CD4-positive, alpha-beta T cell treated with Interleukin-17A for 1 hour (primary cell): Measurements from ENCODE around the gene COL4A2.

Source experiments
- DNase-seq: peaks from one replicate; pipeline ENCODE4 v3.0.0-alpha.2; 2020

COL4A2 gene

GRCh38 chr13:110462091-110462490 lies 155.0 kb downstream of the COL4A2 start:
- DNase-seq: no peak

- no peak for DNase-seq
Measured at GRCh38 chr13:110463156-110463555, 156.1 kb downstream of the COL4A2 start.

DNA sequence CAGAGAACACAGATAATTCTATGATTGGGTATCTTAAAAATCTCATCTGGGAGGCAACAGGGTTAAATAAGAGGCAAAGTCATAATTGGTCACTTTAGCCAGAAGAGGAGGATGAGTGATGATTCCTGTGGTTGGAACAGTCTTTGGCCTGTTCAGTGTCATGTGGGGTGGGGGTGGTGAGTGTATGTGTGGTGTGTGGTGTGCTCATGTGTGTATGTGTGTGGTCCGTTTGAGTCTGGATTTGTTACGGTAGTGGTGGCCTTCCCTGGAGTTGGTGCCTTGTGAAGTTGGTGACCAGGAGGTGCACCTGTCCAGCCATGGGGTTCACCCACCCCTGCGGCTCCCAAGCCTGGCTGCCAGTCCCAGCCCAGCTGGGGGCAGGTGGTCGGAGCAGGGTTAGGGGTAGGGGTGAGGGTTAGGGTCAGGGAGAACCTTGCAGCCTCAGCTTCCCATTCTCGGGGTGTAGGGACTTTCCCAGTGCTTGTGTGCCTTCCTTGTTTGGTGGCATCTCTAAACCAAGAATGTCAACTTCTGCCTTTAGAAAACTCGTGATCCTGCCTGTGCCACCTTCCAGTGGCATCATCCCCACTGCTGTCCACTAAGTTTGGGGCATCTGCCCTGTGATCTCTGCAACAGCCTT lies 156.9 kb downstream of the COL4A2 start:
- DNase-seq: no peak

GRCh38 chr13:110464556-110465333 lies 157.7 kb downstream of the COL4A2 start:
- DNase-seq: no peak

GRCh38 chr13:110465696-110466095 lies 158.6 kb downstream of the COL4A2 start:
- DNase-seq: no peak

DNA sequence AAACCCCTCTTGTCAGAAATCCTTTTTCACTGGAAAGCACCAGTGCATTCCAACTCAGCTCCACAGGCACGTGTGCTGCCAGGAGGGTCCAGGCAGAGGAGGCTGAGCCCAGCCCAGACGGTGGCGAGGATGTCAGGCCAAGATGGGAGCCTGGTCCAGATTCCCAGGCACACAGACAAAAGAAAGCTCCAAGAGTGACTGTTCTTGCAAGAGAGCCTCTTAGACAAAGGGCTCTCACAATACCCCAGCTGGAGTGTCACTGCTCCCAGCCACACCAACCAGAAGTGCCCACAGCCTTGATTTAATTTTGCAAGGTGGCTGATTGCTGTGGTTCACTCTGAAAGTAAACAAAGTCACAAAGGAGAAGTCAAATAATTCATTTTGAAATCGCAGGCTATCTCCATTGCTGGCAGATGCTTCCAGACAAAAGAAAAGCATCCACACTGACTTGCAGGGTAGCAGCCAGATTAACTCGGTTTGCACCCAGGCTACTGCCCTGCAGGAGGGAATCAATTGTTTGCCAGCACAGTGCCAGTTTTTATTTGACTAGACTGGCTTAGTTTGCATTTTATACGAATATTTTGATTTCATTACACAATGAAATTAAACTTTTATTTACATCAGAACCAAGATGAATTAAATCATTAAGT lies 159.3 kb downstream of the COL4A2 start:
- no peak for DNase-seq

DNA sequence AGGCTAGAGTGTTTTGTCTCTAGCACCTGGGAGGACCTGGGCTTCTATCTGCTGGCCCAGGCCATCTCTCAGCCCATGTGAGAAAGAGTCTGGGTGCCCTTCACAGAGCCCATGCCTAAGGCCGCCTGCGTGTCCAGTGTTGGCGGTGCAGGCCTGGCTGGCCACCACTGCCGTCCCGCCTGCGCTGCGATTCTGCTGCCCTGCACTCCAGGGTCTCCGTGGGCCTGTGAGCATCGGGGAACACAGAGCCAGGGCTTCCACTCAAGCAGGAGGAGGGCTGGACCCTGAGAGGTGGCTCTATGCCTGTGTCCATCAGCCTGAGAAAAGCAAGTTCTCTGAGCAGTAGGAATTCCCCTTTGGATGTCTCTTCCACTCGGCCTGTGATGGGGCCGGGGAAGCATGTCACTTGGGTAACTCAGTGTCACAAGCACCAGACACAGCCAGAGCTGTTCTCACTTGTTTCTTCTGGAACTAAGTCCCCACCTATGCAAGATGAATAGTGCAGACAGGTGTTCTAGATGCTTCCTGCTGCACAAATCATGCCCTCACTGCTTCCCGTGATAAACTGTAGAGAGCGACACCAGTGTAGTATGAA lies 160.5 kb downstream of the COL4A2 start:
- no peak for DNase-seq

DNA sequence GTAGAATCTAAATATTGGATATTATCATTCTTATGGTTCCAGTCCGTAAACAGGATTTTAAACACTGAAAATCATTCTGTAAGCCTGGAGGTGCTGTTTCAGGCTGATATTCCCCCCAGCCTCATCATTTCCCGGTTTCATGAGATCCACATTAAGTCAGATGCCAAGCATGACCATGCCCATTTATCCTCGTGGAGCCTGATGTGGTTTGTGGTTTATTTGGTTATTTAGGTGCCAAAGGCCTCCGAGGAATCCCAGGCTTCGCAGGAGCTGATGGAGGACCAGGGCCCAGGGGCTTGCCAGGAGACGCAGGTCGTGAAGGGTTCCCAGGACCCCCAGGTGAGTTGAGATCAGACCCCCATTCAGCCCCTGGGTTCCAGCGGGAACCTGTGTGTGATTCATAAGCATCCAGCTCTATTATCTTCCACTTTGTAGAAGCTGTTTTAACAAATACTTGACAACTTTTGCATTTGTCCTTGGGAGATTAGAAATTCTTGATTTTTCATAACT lies 162.0 kb downstream of the COL4A2 start:
- no peak for DNase-seq

DNA sequence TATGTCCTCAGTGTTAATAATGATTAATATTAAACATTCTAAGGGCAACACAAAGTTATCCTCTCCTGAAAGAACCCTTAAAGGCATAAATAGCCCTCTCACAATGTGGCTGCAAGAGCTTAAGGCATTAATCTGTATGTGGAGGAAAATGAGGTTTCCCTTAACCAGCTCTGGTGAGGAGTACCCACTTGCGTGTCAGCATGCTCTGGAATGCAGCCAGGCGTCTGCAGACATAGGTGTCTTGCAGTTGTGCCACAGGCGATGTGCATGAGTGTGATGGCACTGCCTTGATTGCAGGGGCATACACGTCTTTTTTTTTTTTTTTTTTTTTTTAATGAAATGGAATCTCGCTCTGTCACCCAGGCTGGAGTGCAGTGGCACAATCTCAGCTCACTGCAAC lies 162.5 kb downstream of the COL4A2 start:
- DNase-seq: no peak

- no peak for DNase-seq
Measured at GRCh38 chr13:110470272-110471009, 163.4 kb downstream of the COL4A2 start.

DNA sequence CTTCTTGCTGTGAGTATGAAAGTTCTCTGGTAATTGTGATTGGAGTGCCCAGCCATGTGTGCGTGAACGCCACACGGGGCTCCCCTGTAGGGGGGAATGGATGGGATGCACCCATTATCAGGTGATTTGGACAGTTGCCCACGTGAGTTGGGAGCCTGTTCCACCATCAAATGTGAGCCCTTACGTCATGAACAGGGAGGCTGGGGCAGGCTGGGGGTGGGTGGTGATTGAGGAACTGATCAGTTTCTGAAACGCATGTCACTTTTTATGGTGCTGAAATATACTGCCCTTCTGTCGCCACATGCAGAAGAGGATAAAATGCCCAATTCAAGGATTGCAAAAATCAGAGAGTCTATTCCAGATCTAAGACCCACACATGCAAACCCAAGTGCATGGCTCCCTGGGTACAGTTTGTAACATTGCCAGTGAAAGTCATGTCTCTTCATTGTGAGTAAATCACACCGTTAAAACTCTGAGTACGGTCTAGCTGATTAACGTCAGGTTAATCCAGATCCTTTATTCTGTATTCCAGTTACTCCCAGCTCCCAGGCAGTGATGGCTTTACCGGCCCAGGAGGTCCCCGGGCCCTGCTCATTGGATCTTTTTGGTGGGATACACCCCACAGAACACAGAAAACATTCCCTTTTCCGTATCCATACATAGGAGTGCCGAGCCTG lies 164.2 kb downstream of the COL4A2 start:
- DNase-seq: no peak

DNA sequence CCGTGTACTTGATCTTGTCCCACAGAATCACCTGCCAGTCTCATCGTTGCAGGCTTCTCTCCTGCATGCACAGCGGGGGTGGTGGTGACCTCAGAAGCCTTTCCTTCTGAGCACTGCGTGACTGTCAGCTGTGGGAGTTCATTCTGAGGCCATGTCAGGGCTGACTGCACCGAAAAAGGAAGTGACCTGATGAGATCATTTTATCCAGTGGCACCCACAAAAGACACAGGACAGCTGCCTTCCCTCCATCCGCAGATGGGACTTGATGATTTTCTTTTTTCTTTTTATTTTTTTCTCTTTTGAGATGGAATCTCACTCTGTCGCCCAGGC lies 164.7 kb downstream of the COL4A2 start:
- peak; percentile 7 for DNase-seq

DNA sequence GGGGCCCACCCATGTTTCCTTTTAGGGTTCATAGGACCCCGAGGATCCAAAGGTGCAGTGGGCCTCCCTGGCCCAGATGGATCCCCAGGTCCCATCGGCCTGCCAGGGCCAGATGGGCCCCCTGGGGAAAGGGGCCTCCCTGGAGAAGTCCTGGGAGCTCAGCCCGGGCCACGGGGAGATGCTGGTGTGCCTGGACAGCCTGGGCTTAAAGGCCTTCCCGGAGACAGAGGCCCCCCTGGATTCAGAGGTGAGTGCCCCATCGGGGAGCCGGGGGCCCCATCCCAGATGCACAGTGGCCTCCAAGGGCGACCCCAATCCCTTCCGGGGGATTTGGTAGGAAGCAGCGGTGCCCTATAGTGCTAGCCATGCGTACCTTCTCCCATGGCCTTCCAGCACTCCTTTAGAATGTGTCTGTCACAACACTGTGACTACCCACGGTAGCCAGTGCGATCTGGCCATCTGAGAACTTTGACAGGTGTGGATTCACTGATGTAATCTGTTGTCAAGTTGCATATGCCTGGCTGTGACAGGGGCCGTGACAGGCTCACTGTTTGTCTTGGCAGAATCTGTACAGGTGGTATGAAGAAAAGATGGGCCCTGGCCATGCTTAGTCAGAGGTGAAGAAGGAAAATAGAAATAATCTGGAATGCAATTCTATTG lies 165.9 kb downstream of the COL4A2 start:
- DNase-seq: no peak

DNA sequence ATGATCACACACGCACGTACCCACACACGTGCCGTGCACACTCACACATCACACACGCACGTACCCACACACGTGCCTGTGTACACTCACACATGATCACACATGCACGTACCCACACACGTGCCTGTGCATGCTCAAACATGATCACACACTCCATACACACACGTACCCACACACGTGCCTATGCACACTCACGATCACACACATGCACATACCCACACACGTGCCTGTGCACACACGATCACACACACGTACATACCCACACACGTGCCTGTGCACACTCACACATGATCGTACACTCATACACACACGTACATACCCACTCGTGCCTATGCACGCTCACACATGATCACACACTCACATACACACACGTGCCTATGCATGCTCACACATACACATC lies 167.6 kb downstream of the COL4A2 start:
- DNase-seq: no peak

- no peak for DNase-seq
Measured at GRCh38 chr13:110475117-110475516, 168.0 kb downstream of the COL4A2 start.

DNA sequence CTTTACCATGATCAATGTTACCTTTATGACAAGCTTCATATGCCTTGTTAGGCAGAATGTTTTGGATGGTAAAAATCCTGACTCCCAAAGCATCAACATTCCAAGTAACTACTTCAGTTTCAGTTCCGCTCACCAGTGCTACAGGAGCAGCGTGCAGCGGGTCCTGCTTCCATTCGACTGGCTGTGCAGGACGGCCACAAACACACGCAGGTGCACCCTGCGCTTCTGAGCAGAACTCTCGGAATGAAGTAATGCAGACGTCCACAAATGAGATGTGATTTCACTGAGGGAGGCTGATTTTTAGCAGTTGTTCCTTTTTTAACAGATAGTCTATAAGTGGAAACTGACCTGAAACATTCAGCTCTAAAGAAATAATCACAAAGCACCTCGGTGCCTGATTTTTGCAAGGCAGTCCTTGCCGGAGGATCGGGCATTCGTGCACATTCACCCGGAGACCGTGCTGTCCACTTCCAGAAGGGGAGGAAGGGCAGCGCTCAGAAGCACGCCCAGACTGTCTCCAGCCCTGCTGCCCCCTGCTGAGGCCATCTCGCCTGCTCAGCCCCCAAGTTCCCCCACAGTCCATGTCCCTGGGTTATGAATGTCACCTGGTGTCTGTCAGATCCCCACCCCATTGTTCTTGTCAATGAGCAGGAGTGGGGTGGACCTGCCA lies 168.6 kb downstream of the COL4A2 start:
- DNase-seq: no peak

DNA sequence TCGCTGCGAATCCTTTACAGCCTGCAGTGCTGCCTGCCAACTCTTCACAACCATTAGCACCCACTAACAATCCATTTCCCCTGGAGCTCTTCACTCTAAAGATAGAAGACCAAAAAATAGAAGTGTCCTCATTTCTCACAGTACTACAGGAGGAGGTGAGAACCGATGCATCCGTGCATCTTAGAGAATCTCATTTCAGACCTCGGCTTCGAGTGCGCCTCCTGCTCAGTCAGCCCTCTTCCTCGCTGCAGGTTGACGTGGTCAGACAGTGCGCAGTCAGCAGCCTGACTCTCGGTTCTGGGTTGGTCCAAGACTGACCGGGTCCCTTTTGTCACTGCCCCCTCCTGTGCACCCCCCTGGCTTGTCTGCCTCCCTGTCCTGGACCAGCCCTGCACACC lies 169.1 kb downstream of the COL4A2 start:
- no peak for DNase-seq

- DNase-seq: no peak
Measured at GRCh38 chr13:110477706-110478245, 170.7 kb downstream of the COL4A2 start.

DNA sequence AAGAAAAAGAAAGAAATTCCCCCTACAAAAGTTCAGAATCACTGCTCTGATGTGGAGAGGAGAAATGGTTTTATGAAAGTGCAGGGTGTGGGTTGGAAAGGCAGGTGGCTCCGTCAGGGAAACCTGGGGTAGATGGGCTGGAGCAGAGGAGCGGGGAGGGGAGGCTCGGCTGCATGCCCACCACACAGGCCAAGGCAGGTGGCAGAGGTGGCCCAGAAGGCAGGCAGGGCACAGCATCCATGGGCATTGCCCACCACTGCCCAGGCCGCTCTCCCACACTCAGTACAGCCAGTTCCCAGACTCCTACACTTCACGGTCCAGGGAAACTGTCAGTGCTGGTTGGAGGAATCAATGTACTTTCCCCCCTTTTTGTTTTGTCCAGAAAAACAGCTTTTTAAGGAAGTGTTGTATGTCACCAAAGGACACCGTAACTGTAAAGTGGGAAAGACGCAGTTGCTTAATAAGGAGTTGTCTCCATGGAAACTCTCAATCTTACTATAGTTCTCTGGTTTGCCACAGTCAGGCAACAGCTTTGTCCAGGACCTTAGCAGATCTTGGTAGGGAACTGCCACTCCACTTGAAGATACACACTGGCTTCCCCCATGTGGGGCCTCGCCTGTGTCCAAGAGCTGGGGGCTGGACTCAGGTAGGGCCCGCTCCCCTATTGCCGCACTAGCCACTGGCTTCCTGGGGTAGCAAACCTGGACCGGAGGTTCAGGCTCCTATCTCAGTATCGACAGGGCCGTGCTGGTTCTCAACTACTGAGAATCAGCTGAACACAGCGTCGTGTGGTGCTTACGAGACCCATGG lies 171.5 kb downstream of the COL4A2 start:
- DNase-seq: no peak

DNA sequence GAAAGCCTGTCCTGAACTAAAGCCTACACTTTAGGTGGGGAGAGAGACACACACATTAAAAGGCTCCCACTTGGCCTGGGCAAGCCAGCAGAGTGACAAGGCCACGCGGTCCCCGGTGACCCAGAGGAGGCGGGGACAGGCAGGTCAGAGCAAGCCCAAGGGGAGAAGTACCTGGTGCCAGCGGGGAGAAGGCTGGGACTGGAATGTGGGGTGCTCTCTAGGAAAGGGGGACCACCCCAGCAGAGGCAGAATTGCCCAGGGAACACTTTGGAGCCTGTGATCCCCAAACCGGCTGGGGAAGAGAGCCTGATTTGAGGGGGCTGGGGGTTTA lies 172.1 kb downstream of the COL4A2 start:
- no peak for DNase-seq
